IMR-90 (cell line): ENCODE results near the gene FGFRL1.

Experiments
- BHLHE40 ChIP-seq: fragments of 150-350 bp; IDR thresholded peaks from 2 replicates; pipeline ENCODE4 v1.6.1; 2016; ENCODE audit warnings: mild to moderate bottlenecking, low read depth, low read length
- CEBPB ChIP-seq: IDR thresholded peaks from 2 replicates; pipeline ENCODE4 v1.6.1; 2012; ENCODE audit warnings: low read depth, low read length, improper control_type of control experiment
- CHD1 ChIP-seq: IDR thresholded peaks from 2 replicates; pipeline ENCODE4 v1.6.1; 2012; ENCODE audit warnings: low read depth, low read length, improper control_type of control experiment
- FOS ChIP-seq: fragments of 150-350 bp; IDR thresholded peaks from 2 replicates; pipeline ENCODE4 v1.6.1; 2016; ENCODE audit warnings: low read depth, low read length
- MAFK ChIP-seq: IDR thresholded peaks from 2 replicates; pipeline ENCODE4 v1.6.1; 2012; ENCODE audit warnings: low read depth, low read length, improper control_type of control experiment
- MAZ ChIP-seq: IDR thresholded peaks from 2 replicates; pipeline ENCODE4 v1.6.1; 2012; ENCODE audit warnings: low read depth, mild to moderate bottlenecking, low read length, improper control_type of control experiment, moderate library complexity, borderline replicate concordance
- MXI1 ChIP-seq: IDR thresholded peaks from 2 replicates; pipeline ENCODE4 v1.6.1; 2012; ENCODE audit warnings: low read depth, mild to moderate bottlenecking, low read length, moderate library complexity, borderline replicate concordance
- NFE2L2 ChIP-seq: fragments of 150-350 bp; IDR thresholded peaks from 2 replicates; pipeline ENCODE4 v1.6.1; 2016; ENCODE audit warnings: low read depth, mild to moderate bottlenecking, low read length
- POLR2A ChIP-seq: IDR thresholded peaks from 2 replicates; pipeline ENCODE4 v1.6.1; 2012; ENCODE audit warnings: mild to moderate bottlenecking, low read depth, low read length
- RCOR1 ChIP-seq: IDR thresholded peaks from 2 replicates; pipeline ENCODE4 v1.6.1; 2012; ENCODE audit warnings: mild to moderate bottlenecking, low read length, improper control_type of control experiment; ENCODE audit not compliant: insufficient replicate concordance
- SMC3 ChIP-seq: fragments of 150-350 bp; IDR thresholded peaks from 2 replicates; pipeline ENCODE4 v1.6.1; 2016; ENCODE audit warnings: low read depth, mild to moderate bottlenecking, antibody characterized with exemption, low read length, moderate library complexity
- TF ChIP-seq, protein P1 (sequence below): conservative IDR thresholded peaks from 2 replicates; pipeline ENCODE4 v1.5.1; 2012; ENCODE audit warnings: mild to moderate bottlenecking, low read depth, low read length, improper control_type of control experiment
- TF ChIP-seq, protein P2 (sequence below): fragments of 150-350 bp; IDR thresholded peaks from 2 replicates; pipeline ENCODE4 v1.6.1; 2017; ENCODE audit warnings: mild to moderate bottlenecking, antibody characterized with exemption, low read length, low read depth
- TF ChIP-seq, protein P3 (sequence below): fragments of 150-350 bp; IDR thresholded peaks from 2 replicates; pipeline ENCODE4 v1.6.1; 2016; ENCODE audit warnings: low read depth, mild to moderate bottlenecking, low read length, moderate library complexity, borderline replicate concordance

GRCh38 chr4:964346-965025 lies 46.9 kb upstream of the FGFRL1 start:
- TF ChIP-seq POLR2A (no peak), SMC3 (no peak), MXI1 (no peak), RCOR1 (no peak), NFE2L2 (no peak), MAFK (no peak), CHD1 (no peak), BHLHE40 (no peak), CEBPB (no peak), MAZ (no peak), FOS (no peak)
- TF ChIP-seq, protein P1, sequence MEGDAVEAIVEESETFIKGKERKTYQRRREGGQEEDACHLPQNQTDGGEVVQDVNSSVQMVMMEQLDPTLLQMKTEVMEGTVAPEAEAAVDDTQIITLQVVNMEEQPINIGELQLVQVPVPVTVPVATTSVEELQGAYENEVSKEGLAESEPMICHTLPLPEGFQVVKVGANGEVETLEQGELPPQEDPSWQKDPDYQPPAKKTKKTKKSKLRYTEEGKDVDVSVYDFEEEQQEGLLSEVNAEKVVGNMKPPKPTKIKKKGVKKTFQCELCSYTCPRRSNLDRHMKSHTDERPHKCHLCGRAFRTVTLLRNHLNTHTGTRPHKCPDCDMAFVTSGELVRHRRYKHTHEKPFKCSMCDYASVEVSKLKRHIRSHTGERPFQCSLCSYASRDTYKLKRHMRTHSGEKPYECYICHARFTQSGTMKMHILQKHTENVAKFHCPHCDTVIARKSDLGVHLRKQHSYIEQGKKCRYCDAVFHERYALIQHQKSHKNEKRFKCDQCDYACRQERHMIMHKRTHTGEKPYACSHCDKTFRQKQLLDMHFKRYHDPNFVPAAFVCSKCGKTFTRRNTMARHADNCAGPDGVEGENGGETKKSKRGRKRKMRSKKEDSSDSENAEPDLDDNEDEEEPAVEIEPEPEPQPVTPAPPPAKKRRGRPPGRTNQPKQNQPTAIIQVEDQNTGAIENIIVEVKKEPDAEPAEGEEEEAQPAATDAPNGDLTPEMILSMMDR = no peak
- TF ChIP-seq, protein P2, sequence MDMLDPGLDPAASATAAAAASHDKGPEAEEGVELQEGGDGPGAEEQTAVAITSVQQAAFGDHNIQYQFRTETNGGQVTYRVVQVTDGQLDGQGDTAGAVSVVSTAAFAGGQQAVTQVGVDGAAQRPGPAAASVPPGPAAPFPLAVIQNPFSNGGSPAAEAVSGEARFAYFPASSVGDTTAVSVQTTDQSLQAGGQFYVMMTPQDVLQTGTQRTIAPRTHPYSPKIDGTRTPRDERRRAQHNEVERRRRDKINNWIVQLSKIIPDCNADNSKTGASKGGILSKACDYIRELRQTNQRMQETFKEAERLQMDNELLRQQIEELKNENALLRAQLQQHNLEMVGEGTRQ = no peak
- TF ChIP-seq, protein P3, sequence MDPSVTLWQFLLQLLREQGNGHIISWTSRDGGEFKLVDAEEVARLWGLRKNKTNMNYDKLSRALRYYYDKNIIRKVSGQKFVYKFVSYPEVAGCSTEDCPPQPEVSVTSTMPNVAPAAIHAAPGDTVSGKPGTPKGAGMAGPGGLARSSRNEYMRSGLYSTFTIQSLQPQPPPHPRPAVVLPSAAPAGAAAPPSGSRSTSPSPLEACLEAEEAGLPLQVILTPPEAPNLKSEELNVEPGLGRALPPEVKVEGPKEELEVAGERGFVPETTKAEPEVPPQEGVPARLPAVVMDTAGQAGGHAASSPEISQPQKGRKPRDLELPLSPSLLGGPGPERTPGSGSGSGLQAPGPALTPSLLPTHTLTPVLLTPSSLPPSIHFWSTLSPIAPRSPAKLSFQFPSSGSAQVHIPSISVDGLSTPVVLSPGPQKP = no peak
